Neural crest cell (in vitro differentiated cells): ENCODE data around the gene FXN. TPM values are rescaled to one million over a fixed set of nuclear protein-coding genes. Genes with fewer than 3 reads are reported as not detected.

ENCODE experiments used
- DNase-seq: peaks from one replicate; pipeline ENCODE4 v3.0.0; 2021; ENCODE audit warnings: low read depth, mixed read lengths, low spot score
- H3K27ac Mint-ChIP-seq: one replicate; pipeline ENCODE4 v1.8.0; 2021; ENCODE audit warnings: mild to moderate bottlenecking, mixed read lengths; ENCODE audit not compliant: unreplicated experiment
- H3K27me3 Mint-ChIP-seq: 2 replicates; pipeline ENCODE4 v1.8.0; 2021; ENCODE audit warnings: low read depth, mild to moderate bottlenecking, mixed read lengths
- H3K36me3 Mint-ChIP-seq: 2 replicates; pipeline ENCODE4 v1.8.0; 2021; ENCODE audit warnings: low read depth, mild to moderate bottlenecking, mixed read lengths
- H3K4me1 Mint-ChIP-seq: 2 replicates; pipeline ENCODE4 v1.8.0; 2021; ENCODE audit warnings: mixed read lengths
- H3K4me3 Mint-ChIP-seq: one replicate; pipeline ENCODE4 v1.8.0; 2021; ENCODE audit warnings: mild to moderate bottlenecking, mixed read lengths
- H3K9me3 Mint-ChIP-seq: 2 replicates; pipeline ENCODE4 v1.8.0; 2021; ENCODE audit warnings: mixed read lengths
- CTCF ChIP-seq: fragments of 200-600 bp; sonication (generic); conservative IDR thresholded peaks from 2 replicates; pipeline ENCODE4 v1.5.0; 2021; ENCODE audit warnings: antibody characterized with exemption, mild to moderate bottlenecking
- total RNA-seq: library from RNA; stranded (reverse); gene quantifications from 2 replicates; pipeline ENCODE4 v1.2.1, GENCODE V29; 2021

The FXN gene
- total RNA-seq, 1 donor from 2014 or later: 28.6 TPM

- peaks cover 10% of the 10 kb centered on the region for H3K27me3 Mint-ChIP-seq
- no peak overlapping the region for H3K4me3 Mint-ChIP-seq
- peaks cover 3% of the 10 kb centered on the region for H3K4me1 Mint-ChIP-seq
- H3K36me3 Mint-ChIP-seq: no peaks in the 10 kb centered on the region
- no peak overlapping the region for H3K27ac Mint-ChIP-seq
- peak; percentile 86 for TF ChIP-seq CTCF
- peaks cover 4% of the 10 kb centered on the region for H3K9me3 Mint-ChIP-seq
- peak; percentile 27 for DNase-seq
Measured at GRCh38 chr9:69027355-69028097, 8.0 kb upstream of the FXN start.

DNA sequence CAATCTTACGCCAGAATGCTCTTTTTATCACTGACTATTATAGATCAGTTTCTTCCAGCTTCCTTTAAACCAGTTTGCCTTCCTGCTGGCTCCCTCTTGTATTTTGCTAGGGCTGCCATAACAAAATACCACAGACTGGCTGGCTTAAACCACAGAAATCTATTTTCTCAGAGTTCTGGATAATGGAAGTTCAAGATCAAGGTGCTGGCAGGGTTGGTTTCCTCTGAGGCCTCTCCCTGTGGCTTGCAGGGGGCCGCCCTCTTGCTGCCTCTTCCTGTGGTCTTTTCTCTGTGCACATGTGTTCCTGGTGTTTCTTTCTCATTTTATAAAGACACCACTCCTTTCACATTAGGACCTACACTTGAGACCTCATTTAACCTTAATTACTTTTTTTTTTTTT lies 6.8 kb upstream of the FXN start:
- no peaks in the 10 kb centered on the region for H3K36me3 Mint-ChIP-seq
- peaks cover 4% of the 10 kb centered on the region for H3K9me3 Mint-ChIP-seq
- peaks cover 6% of the 10 kb centered on the region for H3K27me3 Mint-ChIP-seq
- H3K4me1 Mint-ChIP-seq: peaks cover 3% of the 10 kb centered on the region
- no peak overlapping the region for H3K4me3 Mint-ChIP-seq
- TF ChIP-seq CTCF: no peak
- DNase-seq: no peak
- no peak overlapping the region for H3K27ac Mint-ChIP-seq

DNA sequence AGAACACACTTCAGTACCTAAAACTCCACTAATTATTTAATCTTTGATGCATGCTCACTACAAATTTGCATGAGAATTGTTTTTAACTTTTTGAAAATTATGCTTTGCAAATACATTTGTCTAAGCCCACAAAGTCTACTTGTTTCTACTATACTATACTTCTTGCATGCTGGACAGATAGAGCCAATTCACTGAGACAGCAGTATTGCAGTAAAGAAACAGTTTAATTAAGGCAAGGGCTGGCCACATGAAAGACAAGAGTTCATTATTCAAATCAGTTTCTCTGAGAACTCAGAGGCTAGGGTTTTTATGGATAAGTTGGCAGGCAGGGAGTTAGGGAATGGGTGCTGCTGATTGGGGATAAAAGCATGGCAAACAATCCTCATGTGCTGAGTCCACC lies 6.0 kb upstream of the FXN start:
- Mint-ChIP-seq H3K4me1 (peaks cover 3% of the 10 kb centered on the region), H3K4me3 (no peak overlapping the region), H3K36me3 (no peaks in the 10 kb centered on the region), H3K27me3 (peaks cover 3% of the 10 kb centered on the region), H3K27ac (no peak overlapping the region), H3K9me3 (peaks cover 4% of the 10 kb centered on the region)
- no peak for DNase-seq
- TF ChIP-seq CTCF: no peak

DNA sequence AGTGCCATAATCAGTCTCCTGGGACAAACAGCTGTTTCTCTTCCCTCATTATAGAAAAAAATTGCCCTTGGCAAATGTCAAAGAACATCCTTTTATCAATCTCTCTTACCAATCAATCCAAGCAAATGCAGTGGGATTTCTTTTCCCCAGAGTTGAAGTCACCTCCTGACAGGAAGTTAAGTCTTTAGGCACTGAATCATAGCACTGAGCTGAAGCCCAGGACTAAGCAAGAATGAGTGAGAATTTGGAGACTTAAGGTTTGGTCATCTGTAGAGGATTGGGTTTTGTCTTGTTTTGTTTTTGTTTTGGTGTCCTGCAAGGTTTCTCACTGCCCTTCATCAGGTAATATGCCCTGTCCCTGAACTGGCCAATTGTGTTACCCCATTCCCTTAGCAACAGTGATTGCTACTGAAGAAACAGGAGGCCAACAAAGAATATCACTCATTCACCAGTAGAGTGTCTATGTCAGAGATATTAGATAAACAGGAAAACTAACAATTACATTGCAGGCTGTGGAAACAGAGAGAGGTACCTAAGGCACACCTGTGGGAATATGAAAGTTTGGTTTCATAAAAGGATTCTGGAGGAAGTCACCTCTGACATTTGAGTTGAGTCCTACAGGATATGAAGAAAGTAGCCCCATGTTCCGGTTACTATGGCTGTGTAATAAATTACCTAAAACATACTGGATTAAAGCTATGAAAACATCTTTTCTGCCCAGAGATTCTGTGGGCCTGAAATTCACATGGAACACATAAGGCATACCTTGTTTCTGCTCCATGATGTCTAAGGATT lies 4.5 kb upstream of the FXN start:
- peaks cover 5% of the 10 kb centered on the region for H3K4me1 Mint-ChIP-seq
- no peak for DNase-seq
- H3K4me3 Mint-ChIP-seq: no peak overlapping the region
- no peak for TF ChIP-seq CTCF
- no peaks in the 10 kb centered on the region for H3K36me3 Mint-ChIP-seq
- peaks cover 4% of the 10 kb centered on the region for H3K9me3 Mint-ChIP-seq
- no peaks in the 10 kb centered on the region for H3K27me3 Mint-ChIP-seq
- H3K27ac Mint-ChIP-seq: no peak overlapping the region

GRCh38 chr9:69034071-69034470 lies 1.5 kb upstream of the FXN start:
- no peaks in the 10 kb centered on the region for H3K36me3 Mint-ChIP-seq
- H3K27ac Mint-ChIP-seq: no peak overlapping the region
- peaks cover 11% of the 10 kb centered on the region for H3K4me1 Mint-ChIP-seq
- DNase-seq: no peak
- peak overlapping the region; percentile 77 for H3K4me3 Mint-ChIP-seq
- H3K9me3 Mint-ChIP-seq: peaks cover 4% of the 10 kb centered on the region
- H3K27me3 Mint-ChIP-seq: no peaks in the 10 kb centered on the region
- TF ChIP-seq CTCF: no peak
